Fibroblast of upper back skin (primary cell): ENCODE measurements around the gene GNAS-AS1.

Source experiments
- DNase-seq: peaks from one replicate; pipeline ENCODE4 v3.0.0-alpha.2; 2013

Gene GNAS-AS1

GRCh38 chr20:58884966-58885365 is 34.3 kb upstream of the GNAS-AS1 start:
- no peak for DNase-seq

- peak; percentile 84 for DNase-seq
Observed at GRCh38 chr20:58883241-58883691, 32.6 kb upstream of the GNAS-AS1 start.

GRCh38 chr20:58882704-58883089 is 32.0 kb upstream of the GNAS-AS1 start:
- DNase-seq = no peak

- DNase-seq = no peak
Observed at GRCh38 chr20:58880994-58881752, 30.5 kb upstream of the GNAS-AS1 start.

- no peak for DNase-seq
Observed at GRCh38 chr20:58880441-58880840, 29.7 kb upstream of the GNAS-AS1 start.

GRCh38 chr20:58878399-58878798 is 27.7 kb upstream of the GNAS-AS1 start:
- DNase-seq = no peak

DNA sequence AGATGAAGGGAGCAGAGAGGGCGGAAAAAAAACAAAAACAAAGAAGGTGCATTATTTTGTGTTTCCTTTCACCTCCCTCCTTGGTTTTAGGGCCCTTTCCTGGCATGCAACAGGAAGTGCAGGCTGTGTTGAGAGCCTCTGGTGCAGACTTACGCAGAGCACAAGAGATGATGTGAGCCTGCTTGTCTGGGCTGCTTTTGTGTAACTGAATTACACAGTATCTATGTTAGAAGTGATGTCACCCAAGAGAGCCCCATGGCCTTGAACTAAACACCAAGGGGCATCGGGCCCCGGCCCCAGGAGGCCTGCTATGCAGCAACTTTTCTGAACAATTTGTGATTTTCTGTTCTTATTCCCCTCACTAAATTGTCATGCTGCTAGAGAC is 27.3 kb upstream of the GNAS-AS1 start:
- DNase-seq = no peak

- no peak for DNase-seq
Observed at GRCh38 chr20:58877050-58877975, 26.6 kb upstream of the GNAS-AS1 start.

- no peak for DNase-seq
Observed at GRCh38 chr20:58876437-58876836, 25.7 kb upstream of the GNAS-AS1 start.

DNA sequence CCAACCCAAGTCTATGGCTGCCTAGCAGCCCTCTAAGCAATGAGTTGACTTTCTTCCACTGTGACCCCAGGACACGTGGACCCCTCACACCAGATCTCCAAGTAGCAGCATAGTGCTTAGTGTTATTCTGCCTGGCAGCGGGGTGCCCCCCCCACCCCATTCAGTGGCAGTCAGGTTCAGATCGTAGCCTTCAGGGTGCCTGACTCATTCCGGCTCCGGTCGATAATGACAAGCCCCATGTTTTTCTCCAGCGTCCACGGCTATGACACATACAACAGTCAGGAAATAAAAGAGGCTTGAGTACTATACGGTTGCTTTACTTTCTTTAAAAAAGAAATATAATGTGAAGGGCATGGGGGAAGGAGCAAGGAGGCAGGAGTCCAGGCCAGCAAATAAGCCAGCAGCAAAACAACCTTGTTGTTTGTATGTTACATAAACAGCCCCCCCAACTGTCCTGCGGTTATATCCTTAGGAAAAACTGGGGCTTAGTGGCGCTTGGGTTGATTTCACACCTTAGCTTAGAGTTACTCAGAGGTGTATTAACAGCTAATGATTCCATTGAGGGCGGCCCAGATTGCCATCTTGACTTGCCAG is 24.9 kb upstream of the GNAS-AS1 start:
- DNase-seq = peak; percentile 51

GRCh38 chr20:58875111-58875510 is 24.4 kb upstream of the GNAS-AS1 start:
- no peak for DNase-seq

DNA sequence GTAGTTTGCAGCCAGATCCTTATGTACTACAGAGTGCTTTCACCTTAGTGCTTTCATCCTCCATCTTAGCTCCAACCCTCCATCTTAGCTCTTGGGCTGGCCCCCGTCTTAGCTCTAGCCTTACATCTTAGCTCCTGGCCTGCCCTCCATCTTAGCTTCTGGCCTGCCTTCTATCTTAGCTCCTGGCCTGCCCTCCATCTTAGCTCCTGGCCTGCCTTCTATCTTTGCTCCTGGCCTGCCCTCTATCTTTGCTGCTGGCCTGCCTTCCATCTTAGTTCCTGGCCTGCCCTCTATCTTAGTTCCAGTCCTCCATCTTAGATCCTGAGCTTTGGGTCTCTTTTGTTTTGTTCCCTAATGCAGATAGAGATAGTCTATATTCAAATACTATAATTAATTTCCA is 23.8 kb upstream of the GNAS-AS1 start:
- DNase-seq = no peak

- DNase-seq = no peak
Observed at GRCh38 chr20:58871533-58872102, 20.9 kb upstream of the GNAS-AS1 start.

DNA sequence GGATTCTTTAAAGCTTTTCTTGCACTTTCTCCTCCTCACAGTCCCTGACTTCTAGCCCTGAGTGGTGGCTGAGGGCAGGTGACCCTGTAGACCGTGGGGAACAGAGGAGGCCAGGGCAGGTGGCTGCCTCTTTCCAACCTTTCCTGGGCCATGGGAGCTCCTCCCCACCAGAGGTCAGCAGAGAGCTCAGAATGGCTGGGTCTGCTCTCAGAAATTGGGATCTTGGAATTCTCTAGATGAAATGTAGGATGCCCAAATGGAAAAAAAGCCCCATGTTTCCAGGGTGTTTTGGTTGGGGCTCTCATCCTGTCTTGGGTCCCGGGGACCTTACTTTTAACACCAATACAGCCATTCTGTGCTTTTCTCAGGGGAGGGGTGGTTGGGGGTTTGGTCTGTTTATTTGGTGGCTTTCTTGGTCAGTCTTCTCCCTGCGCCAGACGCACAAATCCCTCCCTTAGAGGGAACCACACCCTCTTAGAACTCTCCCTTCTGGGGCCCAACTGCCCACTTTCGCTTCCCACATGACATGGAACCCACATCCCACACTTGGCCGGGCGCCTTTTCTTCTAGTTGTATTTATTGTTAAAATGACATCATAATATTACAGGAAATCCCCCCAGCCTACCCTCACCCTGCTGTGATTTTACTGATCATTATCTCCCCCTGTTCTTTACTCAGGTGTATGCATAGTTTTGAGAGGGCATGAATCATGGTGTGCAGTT is 19.8 kb upstream of the GNAS-AS1 start:
- peak; percentile 56 for DNase-seq

GRCh38 chr20:58869662-58870227 is 19.0 kb upstream of the GNAS-AS1 start:
- DNase-seq = no peak

- DNase-seq = no peak
Observed at GRCh38 chr20:58868795-58869194, 18.1 kb upstream of the GNAS-AS1 start.

GRCh38 chr20:58867211-58867610 is 16.5 kb upstream of the GNAS-AS1 start:
- DNase-seq = no peak

DNA sequence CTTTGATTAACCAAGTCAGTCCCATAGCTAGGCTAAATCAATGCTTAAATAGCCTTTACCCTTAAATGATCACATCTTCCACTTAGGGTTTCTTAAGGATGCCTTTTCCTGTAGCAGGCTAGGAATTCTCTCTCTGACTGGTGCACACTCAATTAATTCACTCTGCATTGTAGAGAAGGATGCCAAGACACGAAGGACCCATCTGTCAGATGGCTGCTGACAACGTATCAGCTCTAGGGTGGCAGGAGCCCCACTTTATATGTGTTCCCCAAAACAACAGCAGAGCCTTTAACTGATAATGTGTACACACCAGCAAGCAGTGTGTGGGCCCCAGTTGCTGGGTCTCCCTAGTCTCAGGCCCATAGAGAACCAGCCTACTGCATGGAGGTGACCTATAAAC is 15.1 kb upstream of the GNAS-AS1 start:
- DNase-seq = no peak

GRCh38 chr20:58864346-58864745 is 13.6 kb upstream of the GNAS-AS1 start:
- DNase-seq = no peak

GRCh38 chr20:58863044-58863790 is 12.5 kb upstream of the GNAS-AS1 start:
- no peak for DNase-seq
